ENCODE measurements around the gene DYSF.

DYSF gene

GRCh38 chr2:71562518-71562917 is 109.2 kb downstream of the DYSF start:
- Histone ChIP-seq H3K9me2 (replicated peaks; ENCODE audit: insufficient read depth, low read length) (no peaks in the 10 kb centered on the region), H3F3A (ENCODE audit: insufficient read depth, low read length) (no peaks in the 10 kb centered on the region), H3K9ac (ENCODE audit: low read length) (no peak overlapping the region), H3K27ac (ENCODE audit: low read length) (no peak overlapping the region), H3K27me3 (replicated peaks; ENCODE audit: insufficient read depth, low read length) (peaks cover 8% of the 10 kb centered on the region; the same call in 1 of the 2 replicates), H3K9me3 (replicated peaks; ENCODE audit: insufficient read depth, low read length) (no peaks in the 10 kb centered on the region), H3K4me2 (ENCODE audit: low read depth, low read length) (no peak overlapping the region), H2AFZ (ENCODE audit: low read length) (no peak overlapping the region), H3K36me3 (replicated peaks; ENCODE audit: insufficient read depth, low read length) (no peaks in the 10 kb centered on the region), H3K4me3 (ENCODE audit: low read length) (no peak overlapping the region), H4K20me1 (ENCODE audit: insufficient read depth, low read length) (no peaks in the 10 kb centered on the region), H3K4me1 (ENCODE audit: low read length) (no peaks in the 10 kb centered on the region), H3K79me2 (ENCODE audit: low read length) (no peaks in the 10 kb centered on the region)
- DNase-seq, result no peak
- TF ChIP-seq EZH2 (optimal IDR thresholded peaks at IDR 0.05; ENCODE audit: low read depth, low read length) (no peak), EZH2phosphoT487 (IDR thresholded peaks at IDR 0.05; ENCODE audit: low read length) (no peak)
- TF ChIP-seq, protein P1, sequence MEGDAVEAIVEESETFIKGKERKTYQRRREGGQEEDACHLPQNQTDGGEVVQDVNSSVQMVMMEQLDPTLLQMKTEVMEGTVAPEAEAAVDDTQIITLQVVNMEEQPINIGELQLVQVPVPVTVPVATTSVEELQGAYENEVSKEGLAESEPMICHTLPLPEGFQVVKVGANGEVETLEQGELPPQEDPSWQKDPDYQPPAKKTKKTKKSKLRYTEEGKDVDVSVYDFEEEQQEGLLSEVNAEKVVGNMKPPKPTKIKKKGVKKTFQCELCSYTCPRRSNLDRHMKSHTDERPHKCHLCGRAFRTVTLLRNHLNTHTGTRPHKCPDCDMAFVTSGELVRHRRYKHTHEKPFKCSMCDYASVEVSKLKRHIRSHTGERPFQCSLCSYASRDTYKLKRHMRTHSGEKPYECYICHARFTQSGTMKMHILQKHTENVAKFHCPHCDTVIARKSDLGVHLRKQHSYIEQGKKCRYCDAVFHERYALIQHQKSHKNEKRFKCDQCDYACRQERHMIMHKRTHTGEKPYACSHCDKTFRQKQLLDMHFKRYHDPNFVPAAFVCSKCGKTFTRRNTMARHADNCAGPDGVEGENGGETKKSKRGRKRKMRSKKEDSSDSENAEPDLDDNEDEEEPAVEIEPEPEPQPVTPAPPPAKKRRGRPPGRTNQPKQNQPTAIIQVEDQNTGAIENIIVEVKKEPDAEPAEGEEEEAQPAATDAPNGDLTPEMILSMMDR (IDR thresholded peaks at IDR 0.05; ENCODE audit: low read length), result no peak

GRCh38 chr2:71563872-71564271 is 110.5 kb downstream of the DYSF start:
- Histone ChIP-seq H3K27ac (ENCODE audit: low read length) (no peak overlapping the region), H2AFZ (ENCODE audit: low read length) (no peak overlapping the region), H3K4me3 (ENCODE audit: low read length) (no peak overlapping the region), H4K20me1 (ENCODE audit: insufficient read depth, low read length) (no peaks in the 10 kb centered on the region), H3F3A (ENCODE audit: insufficient read depth, low read length) (no peaks in the 10 kb centered on the region), H3K9me2 (replicated peaks; ENCODE audit: insufficient read depth, low read length) (no peaks in the 10 kb centered on the region), H3K36me3 (replicated peaks; ENCODE audit: insufficient read depth, low read length) (no peaks in the 10 kb centered on the region), H3K9ac (ENCODE audit: low read length) (no peak overlapping the region), H3K4me2 (ENCODE audit: low read depth, low read length) (no peak overlapping the region), H3K4me1 (ENCODE audit: low read length) (no peaks in the 10 kb centered on the region), H3K27me3 (replicated peaks; ENCODE audit: insufficient read depth, low read length) (peaks cover 8% of the 10 kb centered on the region; the same call in 1 of the 2 replicates), H3K9me3 (replicated peaks; ENCODE audit: insufficient read depth, low read length) (no peaks in the 10 kb centered on the region), H3K79me2 (ENCODE audit: low read length) (no peaks in the 10 kb centered on the region)
- TF ChIP-seq EZH2phosphoT487 (IDR thresholded peaks at IDR 0.05; ENCODE audit: low read length), result no peak
- TF ChIP-seq, protein P1 (IDR thresholded peaks at IDR 0.05; ENCODE audit: low read length), result no peak
- TF ChIP-seq EZH2 (optimal IDR thresholded peaks at IDR 0.05; ENCODE audit: low read depth, low read length), result no peak
- DNase-seq, result no peak

GRCh38 chr2:71564361-71564760 is 111.0 kb downstream of the DYSF start:
- Histone ChIP-seq H3K9me2 (replicated peaks; ENCODE audit: insufficient read depth, low read length) (no peaks in the 10 kb centered on the region), H4K20me1 (ENCODE audit: insufficient read depth, low read length) (no peaks in the 10 kb centered on the region), H3K4me3 (ENCODE audit: low read length) (no peak overlapping the region), H3K27ac (ENCODE audit: low read length) (no peak overlapping the region), H3F3A (ENCODE audit: insufficient read depth, low read length) (no peaks in the 10 kb centered on the region), H3K9ac (ENCODE audit: low read length) (no peak overlapping the region), H3K4me2 (ENCODE audit: low read depth, low read length) (no peak overlapping the region), H2AFZ (ENCODE audit: low read length) (no peak overlapping the region), H3K9me3 (replicated peaks; ENCODE audit: insufficient read depth, low read length) (no peaks in the 10 kb centered on the region), H3K79me2 (ENCODE audit: low read length) (no peaks in the 10 kb centered on the region), H3K36me3 (replicated peaks; ENCODE audit: insufficient read depth, low read length) (no peaks in the 10 kb centered on the region), H3K4me1 (ENCODE audit: low read length) (no peaks in the 10 kb centered on the region), H3K27me3 (replicated peaks; ENCODE audit: insufficient read depth, low read length) (peaks cover 8% of the 10 kb centered on the region; the same call in 1 of the 2 replicates)
- DNase-seq, result no peak
- no peak for TF ChIP-seq EZH2phosphoT487 (IDR thresholded peaks at IDR 0.05; ENCODE audit: low read length)
- TF ChIP-seq, protein P1 (IDR thresholded peaks at IDR 0.05; ENCODE audit: low read length), result no peak
- no peak for TF ChIP-seq EZH2 (optimal IDR thresholded peaks at IDR 0.05; ENCODE audit: low read depth, low read length)
